WI38 (cell line): ENCODE data around the gene YEATS2.

Experiments used
- H3K4me3 ChIP-seq: 2 replicates; pipeline ENCODE4 v1.5.1; 2011; ENCODE audit warnings: low read depth, mild to moderate bottlenecking, control low read depth, low read length
- TF ChIP-seq, protein P1 (sequence below): IDR thresholded peaks from 2 replicates; pipeline ENCODE4 v1.5.1; 2012; ENCODE audit warnings: low read depth, mild to moderate bottlenecking, control low read depth, low read length

The YEATS2 gene

DNA sequence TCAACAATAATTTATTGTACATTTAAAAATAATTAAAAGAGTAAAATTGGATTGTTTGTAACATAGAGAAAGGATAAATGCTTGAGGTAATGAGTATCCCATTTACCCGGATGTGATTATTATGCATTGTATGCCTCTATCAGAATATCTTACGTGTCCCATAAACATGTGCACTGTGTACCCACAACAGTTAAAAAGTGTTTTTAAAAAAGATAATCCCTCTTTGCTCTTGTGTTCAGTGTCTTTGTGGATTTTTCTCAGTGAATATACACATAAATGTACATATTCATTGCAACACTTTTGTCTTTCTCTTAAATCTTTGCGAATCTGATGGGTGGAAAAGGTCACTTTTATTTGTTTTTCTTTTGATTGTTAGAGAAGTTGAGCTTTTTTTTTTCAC, 20.4 kb downstream of the YEATS2 start:
- TF ChIP-seq, protein P1, sequence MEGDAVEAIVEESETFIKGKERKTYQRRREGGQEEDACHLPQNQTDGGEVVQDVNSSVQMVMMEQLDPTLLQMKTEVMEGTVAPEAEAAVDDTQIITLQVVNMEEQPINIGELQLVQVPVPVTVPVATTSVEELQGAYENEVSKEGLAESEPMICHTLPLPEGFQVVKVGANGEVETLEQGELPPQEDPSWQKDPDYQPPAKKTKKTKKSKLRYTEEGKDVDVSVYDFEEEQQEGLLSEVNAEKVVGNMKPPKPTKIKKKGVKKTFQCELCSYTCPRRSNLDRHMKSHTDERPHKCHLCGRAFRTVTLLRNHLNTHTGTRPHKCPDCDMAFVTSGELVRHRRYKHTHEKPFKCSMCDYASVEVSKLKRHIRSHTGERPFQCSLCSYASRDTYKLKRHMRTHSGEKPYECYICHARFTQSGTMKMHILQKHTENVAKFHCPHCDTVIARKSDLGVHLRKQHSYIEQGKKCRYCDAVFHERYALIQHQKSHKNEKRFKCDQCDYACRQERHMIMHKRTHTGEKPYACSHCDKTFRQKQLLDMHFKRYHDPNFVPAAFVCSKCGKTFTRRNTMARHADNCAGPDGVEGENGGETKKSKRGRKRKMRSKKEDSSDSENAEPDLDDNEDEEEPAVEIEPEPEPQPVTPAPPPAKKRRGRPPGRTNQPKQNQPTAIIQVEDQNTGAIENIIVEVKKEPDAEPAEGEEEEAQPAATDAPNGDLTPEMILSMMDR: no peak
- no peak overlapping the region for H3K4me3 ChIP-seq

DNA sequence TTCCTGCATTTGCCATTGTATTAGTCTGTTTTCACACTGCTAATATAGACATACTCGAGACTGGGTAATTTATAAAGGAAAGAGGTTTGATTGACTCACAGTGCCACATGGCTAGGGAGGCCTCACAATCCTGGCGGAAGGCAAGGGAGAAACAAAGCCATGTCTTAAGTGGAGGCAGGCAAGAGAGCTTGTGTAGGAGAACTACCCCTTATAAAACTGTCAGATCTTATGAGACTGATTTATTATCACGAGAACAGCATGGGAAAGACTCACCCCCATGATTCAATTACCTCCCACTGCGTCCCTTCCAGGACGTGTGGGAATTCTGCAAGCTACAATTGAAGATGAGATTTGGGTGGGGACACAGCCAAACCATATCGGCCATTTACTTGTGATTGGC, 27.8 kb downstream of the YEATS2 start:
- TF ChIP-seq, protein P1: no peak

DNA sequence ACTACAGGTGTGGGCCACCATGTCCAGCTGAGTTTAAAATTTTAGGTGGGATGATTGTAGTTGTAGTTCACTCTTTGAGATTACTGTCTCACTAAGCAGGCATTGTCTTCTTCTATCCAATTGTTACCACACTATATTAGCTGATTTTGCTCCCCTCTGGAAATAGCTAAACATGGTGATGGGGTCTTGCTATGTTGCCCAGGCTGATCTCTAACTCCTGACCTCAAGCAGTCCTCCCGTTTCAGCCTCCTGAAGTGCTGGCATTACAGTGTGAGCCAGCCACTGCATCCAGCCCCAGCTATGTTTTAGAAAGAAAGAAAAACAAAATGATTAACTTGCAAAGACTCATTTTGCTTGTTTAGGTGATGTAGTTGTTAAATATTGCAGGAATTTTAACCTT, 30.6 kb downstream of the YEATS2 start:
- no peak overlapping the region for H3K4me3 ChIP-seq
- TF ChIP-seq, protein P1: no peak

More for the DNA sequence above, 27.8 kb downstream of the YEATS2 start:
- H3K4me3 ChIP-seq: no peak overlapping the region

DNA sequence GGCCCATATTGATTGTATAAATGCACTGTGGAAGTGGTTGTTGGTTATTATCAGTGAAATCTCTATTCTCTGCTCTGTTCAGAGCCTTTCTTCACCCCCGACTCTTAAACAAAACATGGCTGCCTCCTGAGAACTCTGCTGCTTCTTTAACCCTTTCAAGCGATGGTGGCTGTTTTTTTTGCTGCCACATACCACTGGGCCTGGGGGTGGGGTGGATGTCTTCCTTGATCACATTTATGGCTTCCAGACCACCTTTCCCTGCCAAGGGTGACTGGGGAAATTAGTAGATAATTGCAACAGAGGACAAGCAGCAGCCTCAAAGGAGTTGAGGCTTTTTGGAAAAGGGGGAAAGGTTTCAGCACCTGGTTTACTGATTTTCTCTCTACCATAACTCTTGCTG, 32.8 kb downstream of the YEATS2 start:
- TF ChIP-seq, protein P1: no peak
- no peak overlapping the region for H3K4me3 ChIP-seq

DNA sequence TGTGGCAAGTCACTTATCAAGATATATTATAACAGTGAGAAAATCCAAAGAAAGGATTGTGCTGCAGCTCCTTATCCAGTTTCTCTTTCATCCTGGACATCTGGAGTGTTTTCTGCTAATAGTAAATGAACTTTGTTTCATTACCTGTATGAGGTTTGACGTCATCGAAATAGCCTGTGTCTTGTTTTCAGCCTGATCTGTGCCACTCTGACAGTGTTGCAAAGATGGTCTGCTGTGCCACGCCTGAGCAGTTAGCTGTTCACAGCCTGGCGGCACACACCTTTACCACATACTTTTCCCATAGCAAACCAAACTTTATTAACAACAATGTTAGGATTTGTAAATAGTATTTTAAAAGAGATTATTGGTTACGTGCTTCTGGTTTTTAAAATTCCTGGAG, 34.0 kb downstream of the YEATS2 start:
- TF ChIP-seq, protein P1: no peak

DNA sequence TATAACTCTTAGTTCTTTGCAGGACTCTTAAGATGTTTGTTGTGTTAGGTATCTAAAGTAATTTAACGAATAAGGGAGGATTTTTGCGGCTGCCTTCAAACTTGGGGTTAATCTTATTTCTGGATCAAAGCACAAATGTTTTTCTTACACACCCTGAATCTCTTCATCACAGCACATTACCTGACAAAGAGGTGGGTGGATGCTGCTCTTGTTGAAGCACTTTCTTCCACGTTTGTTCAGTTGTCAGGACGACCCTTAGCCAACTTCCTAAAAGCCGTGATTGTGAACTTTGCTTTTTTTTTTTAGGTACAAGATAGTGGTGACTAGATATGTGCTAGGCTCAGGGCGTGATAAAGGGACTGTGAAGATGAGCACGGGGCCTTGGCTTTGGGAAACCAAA, 36.0 kb downstream of the YEATS2 start:
- TF ChIP-seq, protein P1: no peak
- H3K4me3 ChIP-seq: no peak overlapping the region

More for the DNA sequence above, 34.0 kb downstream of the YEATS2 start:
- H3K4me3 ChIP-seq: no peak overlapping the region

DNA sequence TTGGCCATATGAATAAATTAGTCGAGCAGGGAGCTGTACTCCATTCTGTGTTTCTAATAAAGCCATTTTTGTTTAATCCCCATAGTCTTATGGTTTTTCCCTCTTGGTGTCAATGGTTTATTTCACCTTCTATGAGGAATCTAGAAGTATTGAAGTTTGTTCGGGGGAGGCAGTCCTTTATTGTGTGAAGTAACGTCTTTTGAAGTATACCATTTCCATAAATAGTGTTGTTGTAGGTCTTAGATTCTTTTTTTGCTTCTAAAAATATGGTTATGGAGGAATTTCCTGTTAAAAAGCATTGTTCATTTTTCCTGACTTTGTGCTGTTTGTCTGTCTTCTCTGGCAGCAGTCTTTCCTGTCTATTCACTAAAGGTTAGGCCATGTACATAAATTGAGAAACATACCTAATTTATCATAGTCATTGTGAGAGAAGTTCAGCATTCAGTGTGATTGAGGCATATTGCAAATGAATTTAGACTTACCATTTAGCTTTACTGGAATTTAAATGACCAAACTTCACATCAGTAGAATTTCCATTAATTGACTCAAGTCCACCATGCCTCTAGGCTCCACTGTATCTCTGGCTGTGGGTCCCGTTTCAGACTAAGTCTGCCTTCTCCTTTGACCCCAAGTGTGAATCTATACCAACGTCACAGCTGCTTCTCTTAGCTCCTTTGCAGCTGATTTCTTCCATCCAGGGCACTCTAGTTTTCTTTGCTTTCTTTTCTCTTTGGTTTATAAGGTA, 37.3 kb downstream of the YEATS2 start:
- H3K4me3 ChIP-seq: no peak overlapping the region
- TF ChIP-seq, protein P1: no peak
